Measurements from ENCODE around the gene NLRP10.
"Not testable (repeated sequence)": the region's sequence is repeated elsewhere in the genome, so short reads cannot be mapped to it uniquely, and the experiment has no call there.

Gene NLRP10

GRCh38 chr11:7965386-7965785 lies at the start of gene NLRP10:
Gene NLRP10, minus strand, starts transcription at chr11:7965447. Its CDS starts 1,952 bp downstream, at chr11:7963495.
- peak within 1 kb of the TSS; percentile 90 for H3K27ac ChIP-seq
- peak; percentile 75 for DNase-seq (ENCODE audit: low read depth, low spot score)

- no peak for DNase-seq (ENCODE audit: low read depth, low spot score)
- no peak overlapping the region for H3K27ac ChIP-seq
Measured at GRCh38 chr11:8013833-8014232, 48.6 kb upstream of the NLRP10 start.

- DNase-seq (ENCODE audit: low read depth, low spot score) = peak; percentile 41
- H3K27ac ChIP-seq = no peak overlapping the region
Measured at GRCh38 chr11:8011981-8012444, 46.8 kb upstream of the NLRP10 start.

DNA sequence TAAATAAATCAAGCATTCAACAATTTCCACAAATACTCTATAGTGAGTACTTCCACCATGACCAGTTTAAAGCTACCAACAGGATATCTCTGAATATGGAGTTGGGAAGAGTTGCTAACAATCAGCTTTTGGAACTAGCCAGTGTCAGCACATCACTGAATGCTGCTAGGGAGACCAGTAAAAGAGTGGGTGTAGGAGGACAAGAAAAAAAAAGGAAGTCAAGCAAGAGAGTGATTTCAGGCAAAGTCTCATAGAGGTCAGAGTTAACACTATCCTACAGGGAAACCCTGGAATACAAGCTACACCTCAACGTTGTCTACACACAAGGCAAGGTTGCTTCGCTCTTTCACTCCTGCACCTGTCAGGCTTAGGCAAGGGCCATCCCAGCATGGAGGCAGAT lies 46.1 kb upstream of the NLRP10 start:
- no peak overlapping the region for H3K27ac ChIP-seq
- DNase-seq (ENCODE audit: low read depth, low spot score) = no peak

DNA sequence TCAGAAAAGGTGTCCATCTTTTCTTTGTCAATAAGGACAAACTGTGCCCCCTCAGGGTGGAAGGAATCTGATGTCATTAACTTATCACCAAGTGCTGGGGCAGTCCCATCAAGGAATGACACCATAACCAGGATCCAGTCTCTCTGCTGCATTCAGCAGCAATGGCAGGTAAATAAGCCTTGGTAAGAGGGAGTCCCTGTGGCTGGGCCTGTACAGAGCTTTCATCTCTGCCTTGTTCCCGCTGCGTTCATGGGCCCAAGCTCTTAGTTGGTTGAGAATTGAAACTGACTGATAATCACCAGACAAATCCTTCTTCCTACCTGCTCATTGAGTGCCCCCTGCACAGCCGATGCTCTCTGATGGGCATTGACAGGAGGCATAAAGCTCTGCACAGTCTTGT lies 44.6 kb upstream of the NLRP10 start:
- DNase-seq (ENCODE audit: low read depth, low spot score) = no peak
- no peak overlapping the region for H3K27ac ChIP-seq

DNA sequence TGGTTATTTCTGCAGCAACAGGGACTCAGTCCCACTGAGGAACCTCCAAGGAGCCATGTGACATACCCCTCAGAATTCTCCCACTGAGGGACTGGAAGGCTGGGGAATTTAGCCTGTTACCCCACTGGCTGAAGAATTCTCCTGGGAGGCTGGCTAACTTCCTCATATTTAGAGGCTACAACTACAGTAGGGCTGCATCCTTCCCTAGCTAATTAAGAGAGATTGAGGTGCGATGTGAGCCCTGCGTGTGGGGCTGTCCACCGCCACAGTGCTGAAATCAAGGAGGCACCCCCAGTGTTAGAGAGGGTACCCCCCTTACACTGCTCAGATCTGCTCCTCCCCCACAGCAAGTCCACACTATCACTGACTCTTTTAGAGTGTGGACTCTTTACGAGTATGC lies 43.0 kb upstream of the NLRP10 start:
- no peak for DNase-seq (ENCODE audit: low read depth, low spot score)

DNA sequence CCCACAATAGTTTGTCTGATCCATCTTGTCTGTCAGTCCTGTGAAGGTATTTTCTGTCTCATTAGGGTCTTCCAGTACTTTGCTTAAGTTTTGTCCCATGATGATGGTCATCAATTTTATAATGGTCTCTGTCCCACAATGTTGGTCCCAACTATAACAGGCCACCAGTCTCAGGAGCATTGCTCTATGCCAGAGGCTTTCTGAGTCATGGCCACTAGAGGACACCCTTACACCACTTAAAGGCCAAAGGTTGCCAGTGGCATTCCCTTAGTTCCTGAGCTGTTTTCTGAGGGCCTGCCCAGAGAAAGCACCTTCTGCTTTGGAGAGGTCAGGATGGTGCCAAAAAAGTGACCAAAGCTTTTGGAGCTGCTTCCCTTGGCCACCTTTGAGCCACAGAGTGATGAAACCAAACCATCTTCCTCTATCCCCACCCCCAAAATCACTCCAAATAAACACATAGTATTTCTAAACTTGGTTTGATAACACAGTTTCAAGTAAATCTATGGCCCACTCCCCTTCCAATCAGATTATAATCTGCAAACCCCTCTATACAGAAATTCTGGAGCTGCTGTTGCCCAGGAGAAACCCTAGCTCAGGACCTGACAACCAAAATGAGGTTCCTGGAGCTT lies 41.2 kb upstream of the NLRP10 start:
- no peak overlapping the region for H3K27ac ChIP-seq
- no peak for DNase-seq (ENCODE audit: low read depth, low spot score)

More for the DNA sequence above, 43.0 kb upstream of the NLRP10 start:
- H3K27ac ChIP-seq = no peak overlapping the region

DNA sequence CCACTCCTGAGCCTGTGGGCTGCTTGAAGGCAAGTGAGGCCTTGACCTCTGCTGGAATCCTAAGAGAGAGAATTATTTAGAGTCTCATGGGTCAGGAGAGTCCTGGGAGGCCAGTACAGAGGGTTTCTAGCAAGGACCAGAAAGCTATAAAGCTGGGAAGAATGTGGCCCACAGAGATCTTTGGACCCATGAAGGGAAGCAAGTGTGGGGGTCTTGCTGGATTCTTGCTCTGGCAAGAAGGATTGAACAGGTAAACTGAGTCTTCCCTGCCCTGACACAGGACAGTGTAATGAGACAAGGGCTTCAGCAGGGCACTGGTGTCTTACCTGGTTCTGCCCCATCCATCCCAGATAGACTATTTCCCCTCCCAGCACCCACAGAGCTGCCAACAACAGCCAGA lies 40.3 kb upstream of the NLRP10 start:
- DNase-seq (ENCODE audit: low read depth, low spot score) = no peak
- H3K27ac ChIP-seq = no peak overlapping the region

DNA sequence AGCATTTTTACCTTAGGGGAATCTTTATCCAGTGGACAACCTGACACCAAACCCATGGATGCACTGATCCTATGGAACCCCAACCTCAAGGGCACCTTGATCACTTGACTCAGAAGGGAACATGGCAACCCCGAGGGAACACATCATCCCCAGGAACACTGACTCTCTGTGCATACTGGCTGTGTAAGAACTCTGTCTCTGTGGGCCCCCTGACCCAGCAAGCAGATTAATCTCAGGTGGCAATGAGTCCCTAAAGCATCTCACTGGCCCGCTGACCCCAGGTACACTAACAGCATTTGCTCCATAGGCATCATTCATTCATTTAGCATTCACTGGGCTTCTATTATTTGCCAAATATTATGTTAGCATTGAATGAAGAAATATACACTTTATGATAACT lies 38.8 kb upstream of the NLRP10 start:
- no peak for DNase-seq (ENCODE audit: low read depth, low spot score)
- H3K27ac ChIP-seq = no peak overlapping the region

DNA sequence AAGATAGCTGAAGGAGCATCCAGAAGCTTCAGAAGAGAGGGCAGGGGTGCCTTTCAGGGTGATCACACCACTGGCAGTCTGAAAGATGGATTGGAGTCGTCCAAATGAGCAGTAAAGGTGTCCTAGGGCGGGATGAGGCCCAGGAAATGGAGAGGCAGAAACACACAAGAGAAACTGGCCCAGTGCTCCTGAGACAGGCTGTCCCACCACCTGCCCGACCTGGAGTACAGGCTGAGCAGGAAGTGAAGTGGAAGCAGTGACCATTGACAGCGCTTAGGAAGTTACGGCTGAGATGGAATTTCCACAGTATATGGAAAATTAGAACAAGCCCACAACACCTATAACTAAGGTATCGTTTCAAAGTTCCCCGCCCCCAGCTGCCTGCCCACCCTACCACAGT lies 37.9 kb upstream of the NLRP10 start:
- no peak overlapping the region for H3K27ac ChIP-seq
- no peak for DNase-seq (ENCODE audit: low read depth, low spot score)

- no peak for DNase-seq (ENCODE audit: low read depth, low spot score)
- H3K27ac ChIP-seq = no peak overlapping the region
Measured at GRCh38 chr11:8002676-8003075, 37.4 kb upstream of the NLRP10 start.

DNA sequence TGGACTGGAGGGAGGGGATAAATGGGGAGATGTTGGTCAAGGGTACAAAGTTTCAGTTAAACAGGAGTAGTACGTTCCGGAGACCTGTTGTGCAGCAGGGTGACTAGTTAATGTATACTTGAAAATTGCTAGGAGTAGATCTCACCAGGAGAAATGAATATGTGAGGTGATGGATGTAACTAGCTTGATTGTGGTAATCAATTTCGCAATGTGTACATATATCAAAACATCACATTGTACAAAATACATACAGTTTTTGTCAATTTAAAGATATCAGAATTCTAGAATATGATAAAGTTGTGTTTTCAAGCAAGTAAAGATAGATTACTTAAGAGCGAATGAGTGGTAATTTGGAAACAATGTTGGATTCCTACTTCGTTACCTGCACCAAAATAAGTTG lies 35.1 kb upstream of the NLRP10 start:
- no peak for DNase-seq (ENCODE audit: low read depth, low spot score)
- H3K27ac ChIP-seq = no peak overlapping the region

DNA sequence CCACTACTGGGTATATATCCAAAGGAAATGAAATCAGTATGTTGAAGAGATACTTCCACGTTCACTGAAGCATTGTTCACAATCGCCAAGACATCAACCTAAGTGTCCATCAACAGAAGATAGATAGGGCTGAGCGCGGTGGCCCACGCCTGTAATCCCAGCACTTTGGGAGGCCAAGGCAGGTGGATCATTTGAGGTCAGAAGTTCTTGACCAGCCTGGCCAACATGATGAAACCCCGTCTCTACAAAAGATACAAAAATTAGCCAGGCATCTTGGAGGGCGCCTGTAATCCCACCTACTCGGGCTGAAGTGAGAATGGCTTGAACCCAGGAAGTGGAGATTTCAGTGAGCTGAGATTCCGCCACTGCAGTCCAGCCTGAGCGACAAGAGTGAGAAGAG lies 34.5 kb upstream of the NLRP10 start:
- DNase-seq (ENCODE audit: low read depth, low spot score) = no peak
- H3K27ac ChIP-seq = no peak overlapping the region

GRCh38 chr11:7994581-7995278 lies 29.5 kb upstream of the NLRP10 start:
- no peak overlapping the region for H3K27ac ChIP-seq
- DNase-seq (ENCODE audit: low read depth, low spot score) = no peak

- not testable (repeated sequence) for DNase-seq (ENCODE audit: low read depth, low spot score)
- H3K27ac ChIP-seq = peak overlapping the region; percentile 64
Measured at GRCh38 chr11:7987560-7987883, 22.3 kb upstream of the NLRP10 start.

DNA sequence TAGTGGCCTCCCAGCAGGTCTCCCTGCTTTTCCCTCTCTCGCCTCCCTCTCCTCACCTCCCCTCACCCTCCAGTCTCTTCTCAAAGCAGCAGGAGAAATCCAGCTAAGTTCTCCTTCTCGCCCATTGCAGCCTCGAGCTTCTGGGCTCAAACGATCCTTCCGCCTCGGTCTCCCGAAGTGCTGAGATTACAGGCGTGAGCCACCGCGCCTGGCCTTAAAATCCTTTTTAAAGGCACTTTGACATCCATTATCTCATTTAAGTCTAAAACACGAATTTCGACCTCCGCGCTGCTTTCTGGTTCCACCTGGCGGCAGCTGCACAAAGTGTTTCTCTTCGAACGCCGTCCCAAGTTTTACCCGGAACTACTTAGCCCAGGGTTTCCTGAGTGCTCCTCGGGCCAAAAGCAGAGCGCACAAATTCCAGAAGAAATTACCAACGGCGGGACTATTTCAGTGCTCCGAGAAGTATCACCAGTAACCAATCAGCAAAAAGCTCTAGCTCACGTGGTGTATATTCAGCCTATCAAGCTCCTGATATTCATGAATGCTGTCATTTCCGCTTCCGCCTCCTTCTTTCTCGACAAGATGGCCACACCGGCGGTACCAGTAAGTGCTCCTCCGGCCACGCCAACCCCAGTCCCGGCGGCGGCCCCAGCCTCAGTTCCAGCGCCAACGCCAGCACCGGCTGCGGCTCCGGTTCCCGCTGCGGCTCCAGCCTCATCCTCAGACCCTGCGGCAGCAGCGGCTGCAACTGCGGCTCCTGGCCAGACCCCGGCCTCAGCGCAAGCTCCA lies 21.7 kb upstream of the NLRP10 start, which contains the start of gene EIF3F:
Gene EIF3F (plus strand): TSS at position 570 of the 792 bp plus-strand sequence. CDS start 16 bp downstream, at position 586.
- DNase-seq (ENCODE audit: low read depth, low spot score) = peak; percentile 99

DNA sequence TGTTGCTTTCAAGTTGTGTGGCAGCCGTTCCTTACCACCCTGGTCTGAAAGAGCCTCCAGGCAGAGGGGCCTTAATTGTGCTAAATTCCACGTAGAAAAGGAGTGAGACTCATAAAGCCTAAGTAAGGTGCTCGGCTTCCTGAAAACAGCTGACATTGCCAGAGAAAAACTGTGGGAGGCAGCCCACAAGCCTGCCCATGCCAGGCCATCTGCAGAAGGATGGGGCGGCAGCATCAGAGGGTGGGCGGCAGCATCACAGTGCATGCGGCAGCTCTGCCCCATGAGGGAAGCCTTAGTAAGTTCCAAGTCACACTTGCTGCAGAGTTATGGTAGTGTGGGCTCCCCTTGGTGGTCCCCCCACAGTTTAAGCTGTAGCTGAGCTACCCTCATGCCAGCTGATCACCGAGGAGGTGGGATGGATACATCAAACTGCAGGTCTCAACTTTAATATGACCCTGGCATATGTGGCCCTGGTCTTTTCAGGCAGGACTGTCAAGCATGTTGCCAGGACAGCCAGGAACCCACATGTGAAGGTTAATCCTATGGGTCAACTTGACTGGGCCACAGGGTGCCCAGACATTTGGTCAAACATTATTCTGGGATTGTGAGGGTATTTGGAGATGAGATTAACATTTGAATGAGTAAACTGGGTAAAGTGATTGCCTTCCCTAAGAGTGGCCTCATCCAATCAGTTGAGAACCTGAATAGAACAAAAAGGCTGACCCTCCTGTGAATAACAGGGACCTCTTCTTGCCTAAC lies 18.8 kb upstream of the NLRP10 start:
- no peak for DNase-seq (ENCODE audit: low read depth, low spot score)
- no peak overlapping the region for H3K27ac ChIP-seq

More for the DNA sequence above, 21.7 kb upstream of the NLRP10 start, which contains the start of gene EIF3F:
- peak within 1 kb of the TSS; percentile 64 for H3K27ac ChIP-seq

- no peak overlapping the region for H3K27ac ChIP-seq
- DNase-seq (ENCODE audit: low read depth, low spot score) = no peak
Measured at GRCh38 chr11:7982582-7983119, 17.4 kb upstream of the NLRP10 start.

GRCh38 chr11:7981619-7982157 lies 16.4 kb upstream of the NLRP10 start:
- no peak overlapping the region for H3K27ac ChIP-seq

More at GRCh38 chr11:7981619-7982157, 16.4 kb upstream of the NLRP10 start:
- no peak for DNase-seq (ENCODE audit: low read depth, low spot score)
